ENCODE measurements around the gene DDX24.

GRCh38 chr14:93999573-93999972, 81.4 kb downstream of the DDX24 start:
- TF ChIP-seq, protein P1, sequence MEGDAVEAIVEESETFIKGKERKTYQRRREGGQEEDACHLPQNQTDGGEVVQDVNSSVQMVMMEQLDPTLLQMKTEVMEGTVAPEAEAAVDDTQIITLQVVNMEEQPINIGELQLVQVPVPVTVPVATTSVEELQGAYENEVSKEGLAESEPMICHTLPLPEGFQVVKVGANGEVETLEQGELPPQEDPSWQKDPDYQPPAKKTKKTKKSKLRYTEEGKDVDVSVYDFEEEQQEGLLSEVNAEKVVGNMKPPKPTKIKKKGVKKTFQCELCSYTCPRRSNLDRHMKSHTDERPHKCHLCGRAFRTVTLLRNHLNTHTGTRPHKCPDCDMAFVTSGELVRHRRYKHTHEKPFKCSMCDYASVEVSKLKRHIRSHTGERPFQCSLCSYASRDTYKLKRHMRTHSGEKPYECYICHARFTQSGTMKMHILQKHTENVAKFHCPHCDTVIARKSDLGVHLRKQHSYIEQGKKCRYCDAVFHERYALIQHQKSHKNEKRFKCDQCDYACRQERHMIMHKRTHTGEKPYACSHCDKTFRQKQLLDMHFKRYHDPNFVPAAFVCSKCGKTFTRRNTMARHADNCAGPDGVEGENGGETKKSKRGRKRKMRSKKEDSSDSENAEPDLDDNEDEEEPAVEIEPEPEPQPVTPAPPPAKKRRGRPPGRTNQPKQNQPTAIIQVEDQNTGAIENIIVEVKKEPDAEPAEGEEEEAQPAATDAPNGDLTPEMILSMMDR (IDR thresholded peaks at IDR 0.05) = no peak
- no peak for TF ChIP-seq POLR2A (IDR thresholded peaks at IDR 0.05)

Data from adrenal gland (tissue), 5 donors.